IMR-90 (cell line): ENCODE results near the gene BEAN1. TPM values are rescaled to one million over a fixed set of nuclear protein-coding genes. Genes with fewer than 3 reads are reported as not detected.

Source experiments
- ATAC-seq: fragments of 200-7000 bp; cut with Tn5 transposase; 2 replicates; pipeline ENCODE4 v1.9.1; 2020; ENCODE audit warnings: low read depth, mild to moderate bottlenecking, moderate library complexity
- BruUV-seq: library from RNA; stranded (reverse); fragments of 400-500 nt; replicated peaks from 2 replicates; lab custom pipeline; 2021; lab: Mats Ljungman, UMichigan
- CTCF ChIA-PET: fragments of 300-600 bp; formaldehyde crosslinking; extraction: SDS; loops from one replicate; lab custom pipeline; 2021; ENCODE audit warnings: antibody characterized with exemption; lab: Yijun Ruan, JAX
- POLR2A ChIA-PET: fragments of 300-600 bp; sonication (Branson Sonifier 250); formaldehyde crosslinking; loops from one replicate; lab custom pipeline; 2022; ENCODE audit warnings: antibody characterized with exemption; ENCODE audit not compliant: unreplicated experiment; lab: Charles Lee
- DNase-seq: peaks from one replicate; pipeline ENCODE4 v3.0.0; 2013
- H2AFZ ChIP-seq: replicated peaks from 2 replicates; pipeline ENCODE3; 2013; ENCODE audit warnings: low read length, mild to moderate bottlenecking; ENCODE audit not compliant: poor library complexity
- H2AK5ac ChIP-seq: 2 replicates; pipeline ENCODE4 v1.6.1; 2013; ENCODE audit warnings: low read depth, low read length, inconsistent platforms
- H2AK9ac ChIP-seq: replicated peaks from 2 replicates; pipeline ENCODE3; 2013; ENCODE audit warnings: mild to moderate bottlenecking, low read depth, low read length, moderate library complexity; ENCODE audit not compliant: poor library complexity
- H2BK120ac ChIP-seq: 2 replicates; pipeline ENCODE4 v1.6.1; 2013; ENCODE audit warnings: low read depth, low read length, inconsistent platforms
- H2BK15ac ChIP-seq: 3 replicates; pipeline ENCODE4 v1.6.1; 2013; ENCODE audit warnings: low read depth, low read length, inconsistent platforms
- H2BK20ac ChIP-seq: 2 replicates; pipeline ENCODE4 v1.6.1; 2013; ENCODE audit warnings: low read depth, mild to moderate bottlenecking, inconsistent platforms, low read length, moderate library complexity
- H2BK5ac ChIP-seq: 2 replicates; pipeline ENCODE4 v1.6.1; 2013; ENCODE audit warnings: mild to moderate bottlenecking, low read depth, low read length, inconsistent platforms; ENCODE audit not compliant: poor library complexity, severe bottlenecking
- H3K14ac ChIP-seq: replicated peaks from 2 replicates; pipeline ENCODE4 v1.6.1; 2013; ENCODE audit warnings: low read depth, low read length, inconsistent platforms
- H3K18ac ChIP-seq: 2 replicates; pipeline ENCODE4 v1.6.1; 2013; ENCODE audit warnings: low read depth, low read length, control low read depth
- H3K23ac ChIP-seq: 2 replicates; pipeline ENCODE4 v1.6.1; 2013; ENCODE audit warnings: low read depth, low read length, inconsistent platforms
- H3K27ac ChIP-seq: 2 replicates; pipeline ENCODE4 v1.5.1; 2013; ENCODE audit warnings: mild to moderate bottlenecking, control low read depth, low read length; ENCODE audit not compliant: insufficient read depth
- H3K27me3 ChIP-seq: 2 replicates; pipeline ENCODE4 v1.6.1; 2013; ENCODE audit warnings: low read length; ENCODE audit not compliant: control insufficient read depth, insufficient read depth
- H3K36me3 ChIP-seq: 2 replicates; pipeline ENCODE4 v1.6.1; 2013; ENCODE audit warnings: low read length, mixed read lengths; ENCODE audit not compliant: control insufficient read depth, insufficient read depth
- H3K4ac ChIP-seq: 2 replicates; pipeline ENCODE4 v1.6.1; 2013; ENCODE audit warnings: low read depth, low read length, inconsistent platforms
- H3K4me1 ChIP-seq: 2 replicates; pipeline ENCODE4 v1.6.1; 2013; ENCODE audit warnings: low read length, mixed read lengths; ENCODE audit not compliant: control insufficient read depth, insufficient read depth
- H3K4me2 ChIP-seq: 2 replicates; pipeline ENCODE4 v1.6.1; 2013; ENCODE audit warnings: low read depth, mild to moderate bottlenecking, control low read depth, low read length, moderate library complexity
- H3K4me3 ChIP-seq: 2 replicates; pipeline ENCODE4 v1.5.1; 2013; ENCODE audit warnings: low read depth, mild to moderate bottlenecking, control low read depth, low read length, moderate library complexity; ENCODE audit not compliant: insufficient read depth
- H3K56ac ChIP-seq: 2 replicates; pipeline ENCODE4 v1.6.1; 2013; ENCODE audit warnings: low read length, inconsistent platforms; ENCODE audit not compliant: insufficient read depth; ENCODE audit errors: extremely low read depth
- H3K79me1 ChIP-seq, 2 experiments: 2 replicates each; pipeline ENCODE4 v1.6.1; 2013; ENCODE audit warnings: low read length in 2 of 2, inconsistent platforms in 1 of 2, low read depth in 1 of 2
- H3K9ac ChIP-seq: 2 replicates; pipeline ENCODE4 v1.6.1; 2013; ENCODE audit warnings: low read depth, low read length, control low read depth
- H3K9me1 ChIP-seq: 2 replicates; pipeline ENCODE4 v1.6.1; 2013; ENCODE audit warnings: low read length, inconsistent platforms; ENCODE audit not compliant: insufficient read depth
- H3K9me3 ChIP-seq: 2 replicates; pipeline ENCODE4 v1.6.1; 2013; ENCODE audit warnings: low read length; ENCODE audit not compliant: control insufficient read depth, insufficient read depth
- H4K20me1 ChIP-seq: 2 replicates; pipeline ENCODE4 v1.6.1; 2013; ENCODE audit warnings: low read length, inconsistent platforms; ENCODE audit not compliant: insufficient read depth
- H4K5ac ChIP-seq: 2 replicates; pipeline ENCODE4 v1.6.1; 2013; ENCODE audit warnings: mild to moderate bottlenecking, low read depth, low read length, control low read depth
- H4K8ac ChIP-seq, 2 experiments: 2 replicates each; pipeline ENCODE4 v1.6.1; 2013; ENCODE audit warnings: low read depth in 2 of 2, low read length in 2 of 2, control low read depth in 1 of 2, inconsistent platforms in 1 of 2
- H4K91ac ChIP-seq: 2 replicates; pipeline ENCODE4 v1.6.1; 2013; ENCODE audit warnings: low read depth, low read length, inconsistent platforms; ENCODE audit not compliant: insufficient read depth
- BHLHE40 ChIP-seq: fragments of 150-350 bp; IDR thresholded peaks from 2 replicates; pipeline ENCODE4 v1.6.1; 2016; ENCODE audit warnings: mild to moderate bottlenecking, low read depth, low read length
- CEBPB ChIP-seq: IDR thresholded peaks from 2 replicates; pipeline ENCODE4 v1.6.1; 2012; ENCODE audit warnings: low read depth, low read length, improper control_type of control experiment
- FOS ChIP-seq: fragments of 150-350 bp; IDR thresholded peaks from 2 replicates; pipeline ENCODE4 v1.6.1; 2016; ENCODE audit warnings: low read depth, low read length
- MAFK ChIP-seq: IDR thresholded peaks from 2 replicates; pipeline ENCODE4 v1.6.1; 2012; ENCODE audit warnings: low read depth, low read length, improper control_type of control experiment
- WGBS, 2 experiments: methylation state at CpG; one replicate each; pipeline versions ENCODE4 v1.1.5 to v1.1.7; 2013; ENCODE audit warnings: missing lambda C conversion rate in 2 of 2; ENCODE audit not compliant: insufficient read length in 1 of 2; ENCODE audit errors: extremely low coverage in 2 of 2; 5-methylcytosine and 5-hydroxymethylcytosine counted together
- dilution Hi-C: fragments of 300-500 bp; cut with HindIII; formaldehyde crosslinking; loops from one replicate; pipeline ENCODE4 v1.14.3; 2018; ENCODE audit warnings: low sequenced_read_pairs; ENCODE audit not compliant: unreplicated experiment
- in situ Hi-C: fragments of 300-500 bp; cut with MboI; formaldehyde crosslinking; loops from 3 replicates; pipeline ENCODE4 v1.14.3; 2019; ENCODE audit warnings: low sequenced_read_pairs, inconsistent platforms, mixed read lengths
- intact Hi-C: fragments of 100-400 bp; cut with micrococcal nuclease; formaldehyde crosslinking; loops from 2 replicates; pipeline ENCODE4 v1.10.0; 2022
- polyA plus RNA-seq, 3 experiments: library from polyadenylated mRNA; depleted of rRNA; stranded (reverse); fragments of >200 nt; gene quantifications; 2 replicates each; pipeline ENCODE4 v1.2.3, GENCODE V29; 2012; ENCODE audit warnings: low replicate concordance in 1 of 3
- total RNA-seq: library from RNA; depleted of rRNA; stranded (reverse); fragments of >200 nt; gene quantifications from 2 replicates; pipeline ENCODE4 v1.2.3, GENCODE V29; 2012

The BEAN1 gene
- total and polyA plus RNA-seq, 2 of the 4 experiments (the other 2 are of a cell fraction) = not detected

GRCh38 chr16:66408163-66409048 lies 18.7 kb upstream of the BEAN1 start:
- H4K91ac ChIP-seq = peak overlapping the region; percentile 51
- no peaks in the 10 kb centered on the region for H3K36me3 ChIP-seq
- peak overlapping the region; percentile 68 for H3K27ac ChIP-seq
- no TSS peak for BruUV-seq
- peak overlapping the region; percentile 58 for H2BK5ac ChIP-seq
- peak; percentile 52 for ATAC-seq
- H4K20me1 ChIP-seq = no peaks in the 10 kb centered on the region
- dilution Hi-C loops = no loop called here
- ChIA-PET CTCF (interaction anchor here (1.0 kb wide), 2 partner anchors 103 to 459 kb away, joined by 3 to 4 read pairs; no protein-coding TSS in a partner anchor), POLR2A (interaction anchor here (0.7 kb wide), 1 partner anchor 25 kb away, joined by 6 read pairs; no protein-coding TSS in a partner anchor)
- peak overlapping the region; percentile 53 for H3K4me2 ChIP-seq
- TF ChIP-seq FOS (peak; percentile 81), BHLHE40 (no peak), MAFK (no peak), CEBPB (0 out of 2 replicates have a peak, but pooled peaks have one; percentile 40)
- peak overlapping the region; percentile 88 for H2AFZ ChIP-seq
- WGBS, 2 experiments = 0% methylated on average over 1 of the region's 5 CpGs; no CpG with 5 or more reads in 1 of the 2 experiments
- H3K9ac ChIP-seq = peak overlapping the region; percentile 13; the same call in 1 of the 2 replicates
- peak overlapping the region; percentile 19; the same call in 1 of the 2 replicates for H3K56ac ChIP-seq
- peak overlapping the region; percentile 6; the same call in 1 of the 2 replicates for H2AK5ac ChIP-seq
- H3K14ac ChIP-seq = peak overlapping the region; percentile 62
- peaks cover 12% of the 10 kb centered on the region for H3K27me3 ChIP-seq
- peak overlapping the region; percentile 55 for H3K18ac ChIP-seq
- H3K9me3 ChIP-seq = peaks cover 2% of the 10 kb centered on the region; the same call in 1 of the 2 replicates
- peak overlapping the region; percentile 30; the same call in 2 of the 3 replicates for H2BK15ac ChIP-seq
- peak overlapping the region; percentile 89 for H2AK9ac ChIP-seq
- peak; percentile 88 for DNase-seq
- H3K4me1 ChIP-seq = peaks cover 6% of the 10 kb centered on the region
- H2BK20ac ChIP-seq = peak overlapping the region; percentile 73
- H4K8ac ChIP-seq = peak overlapping the region; percentile 39 to 94
- peak overlapping the region; percentile 37; the same call in 1 of the 2 replicates for H3K23ac ChIP-seq
- H3K79me1 ChIP-seq = no peaks in the 10 kb centered on the region
- H3K4ac ChIP-seq = peak overlapping the region; percentile 66
- peak overlapping the region; percentile 63 for H2BK120ac ChIP-seq
- in situ Hi-C loops = loop anchor here (5.0 to 10.0 kb wide), 3 partner anchors 79 to 456 kb away; partner anchors contain the start of gene CMTM3
- peak overlapping the region; percentile 20; the same call in 1 of the 2 replicates for H3K4me3 ChIP-seq
- H4K5ac ChIP-seq = peak overlapping the region; percentile 65
- intact Hi-C loops = loop anchor here (5.0 to 10.0 kb wide), 3 partner anchors 179 to 336 kb away; no protein-coding TSS in a partner anchor
- peaks cover 5% of the 10 kb centered on the region; the same call in 1 of the 2 replicates for H3K9me1 ChIP-seq
